H1 (cell line): ENCODE data around the gene ATP11A. TPM values are rescaled to one million over a fixed set of nuclear protein-coding genes. Genes with fewer than 3 reads are reported as not detected.

Experiments
- CTCF ChIA-PET: fragments of 300-600 bp; sonication (Branson Sonifier 250); formaldehyde crosslinking; loops from one replicate; lab custom pipeline; 2021; ENCODE audit not compliant: partially characterized antibody; lab: Charles Lee
- POLR2A ChIA-PET: fragments of 300-600 bp; sonication (Branson Sonifier 250); formaldehyde crosslinking; loops from one replicate; lab custom pipeline; 2021; ENCODE audit warnings: inconsistent platforms; ENCODE audit not compliant: partially characterized antibody; lab: Charles Lee
- DNase-seq, 2 experiments: peaks; one replicate each; pipeline versions ENCODE4 v3.0.0 to v3.0.0-alpha.2; 2010 to 2022; ENCODE audit warnings: low spot score in 2 of 2, low read depth in 1 of 2, mixed read lengths in 1 of 2
- FAIRE-seq: peaks from 2 replicates; lab custom pipeline; 2011; peaks lifted over from hg19 to GRCh38; lab: Jason Lieb, UNC
- H2AFZ ChIP-seq: 2 replicates; pipeline ENCODE4 v1.8.1; 2012; ENCODE audit warnings: low read length, inconsistent platforms
- H2AK5ac ChIP-seq: 2 replicates; pipeline ENCODE4 v1.6.1; 2013; ENCODE audit warnings: low read depth, low read length
- H2BK120ac ChIP-seq: replicated peaks from 2 replicates; pipeline ENCODE3; 2013; ENCODE audit warnings: low read depth, low read length, inconsistent platforms
- H2BK12ac ChIP-seq: 2 replicates; pipeline ENCODE4 v1.6.1; 2013; ENCODE audit warnings: low read depth, low read length
- H2BK15ac ChIP-seq: 2 replicates; pipeline ENCODE4 v1.6.1; 2013; ENCODE audit warnings: low read length
- H2BK20ac ChIP-seq: 2 replicates; pipeline ENCODE4 v1.6.1; 2013; ENCODE audit warnings: low read length
- H2BK5ac ChIP-seq: 2 replicates; pipeline ENCODE4 v1.6.1; 2013; ENCODE audit warnings: low read depth, low read length
- H3K14ac ChIP-seq: 2 replicates; pipeline ENCODE4 v1.6.1; 2013; ENCODE audit warnings: inconsistent platforms; ENCODE audit not compliant: insufficient read length
- H3K18ac ChIP-seq: 2 replicates; pipeline ENCODE4 v1.6.1; 2013; ENCODE audit warnings: low read length; ENCODE audit errors: extremely low read depth
- H3K23ac ChIP-seq: 2 replicates; pipeline ENCODE4 v1.6.1; 2013; ENCODE audit warnings: inconsistent platforms; ENCODE audit not compliant: insufficient read length
- H3K23me2 ChIP-seq: 2 replicates; pipeline ENCODE4 v1.6.1; 2013; ENCODE audit warnings: low read depth, low read length
- H3K27ac ChIP-seq: 2 replicates; pipeline ENCODE4 v1.6.1; 2011; ENCODE audit warnings: low read depth, low read length, inconsistent platforms
- H3K27me3 ChIP-seq, 4 experiments: replicated peaks in 1 of 4; 1 replicate in 1 of 4; 2 replicates in 3 of 4; pipeline versions ENCODE4 v1.6.1 to v1.8.1; 2011 to 2013; ENCODE audit warnings: low read length in 3 of 4, mild to moderate bottlenecking in 3 of 4, inconsistent platforms in 2 of 4, mixed read lengths in 2 of 4, moderate library complexity in 1 of 4; ENCODE audit not compliant: control insufficient read depth in 3 of 4, insufficient read depth in 3 of 4; ENCODE audit errors: extremely low read depth in 1 of 4
- H3K36me3 ChIP-seq, 4 experiments: 2 replicates each; pipeline versions ENCODE4 v1.6.1 to v1.8.1; 2011 to 2013; ENCODE audit warnings: mild to moderate bottlenecking in 4 of 4, low read length in 3 of 4, moderate library complexity in 2 of 4, control low read depth in 1 of 4, inconsistent platforms in 1 of 4; ENCODE audit not compliant: insufficient read depth in 4 of 4, control insufficient read depth in 2 of 4
- H3K4ac ChIP-seq: replicated peaks from 2 replicates; pipeline ENCODE3; 2013; ENCODE audit warnings: low read length, low read depth, mixed read lengths, inconsistent platforms; ENCODE audit not compliant: insufficient read length
- H3K4me1 ChIP-seq, 4 experiments: replicated peaks in 1 of 4; 1 replicate in 1 of 4; 2 replicates in 3 of 4; pipeline versions ENCODE4 v1.6.1 to v1.8.1; 2011 to 2013; ENCODE audit warnings: low read length in 3 of 4, inconsistent platforms in 2 of 4, mixed read lengths in 1 of 4; ENCODE audit not compliant: insufficient read depth in 4 of 4, control insufficient read depth in 3 of 4
- H3K4me2 ChIP-seq, 2 experiments: 2 replicates each; pipeline versions ENCODE4 v1.6.1 to v1.8.1; 2011 to 2013; ENCODE audit warnings: low read depth in 2 of 2, low read length in 2 of 2, control low read depth in 1 of 2, inconsistent platforms in 1 of 2, mild to moderate bottlenecking in 1 of 2; ENCODE audit not compliant: insufficient read depth in 1 of 2
- H3K4me3 ChIP-seq, 4 experiments: fragments of 200-600, 300-600 bp in 1 of 4; sonication (generic), shearing (Covaris generic), sonication (Bioruptor Twin) in 1 of 4; 2 replicates each; pipeline versions ENCODE4 v1.5.1 to v1.8.1; 2011 to 2016; ENCODE audit warnings: low read length in 4 of 4, low read depth in 3 of 4, control low read depth in 2 of 4, inconsistent platforms in 2 of 4, mild to moderate bottlenecking in 2 of 4, mixed read lengths in 1 of 4, moderate library complexity in 1 of 4; ENCODE audit not compliant: insufficient read depth in 2 of 4; ENCODE audit errors: extremely low read depth in 1 of 4
- H3K56ac ChIP-seq: replicated peaks from 2 replicates; pipeline ENCODE3; 2013; ENCODE audit warnings: low read depth, mild to moderate bottlenecking, mixed read lengths, low read length, inconsistent platforms; ENCODE audit not compliant: insufficient read length
- H3K79me1 ChIP-seq: 2 replicates; pipeline ENCODE4 v1.6.1; 2013; ENCODE audit warnings: low read depth, low read length, control low read depth
- H3K79me2 ChIP-seq, 2 experiments: 2 replicates each; pipeline versions ENCODE4 v1.6.1 to v1.8.1; 2012 to 2013; ENCODE audit warnings: low read length in 2 of 2, mild to moderate bottlenecking in 2 of 2, inconsistent platforms in 1 of 2; ENCODE audit not compliant: insufficient read depth in 2 of 2, control insufficient read depth in 1 of 2
- H3K9ac ChIP-seq, 4 experiments: replicated peaks in 1 of 4; 1 replicate in 1 of 4; 2 replicates in 3 of 4; pipeline versions ENCODE4 v1.6.1 to v1.8.1; 2011 to 2013; ENCODE audit warnings: low read depth in 3 of 4, low read length in 3 of 4, control low read depth in 2 of 4, mild to moderate bottlenecking in 2 of 4, moderate library complexity in 2 of 4, inconsistent platforms in 1 of 4; ENCODE audit errors: extremely low read depth in 1 of 4
- H3K9me3 ChIP-seq, 2 experiments: 2 replicates each; pipeline versions ENCODE4 v1.6.1 to v1.8.1; 2012 to 2013; ENCODE audit warnings: mild to moderate bottlenecking in 2 of 2, moderate library complexity in 2 of 2, control low read depth in 1 of 2, inconsistent platforms in 1 of 2, low read depth in 1 of 2, low read length in 1 of 2, mixed read lengths in 1 of 2; ENCODE audit not compliant: insufficient read depth in 2 of 2
- H4K20me1 ChIP-seq, 2 experiments: replicated peaks in 1 of 2; 2 replicates each; pipeline versions ENCODE3 to v1.8.1; 2011 to 2013; ENCODE audit warnings: inconsistent platforms in 2 of 2, low read length in 2 of 2, mild to moderate bottlenecking in 1 of 2; ENCODE audit not compliant: insufficient read depth in 2 of 2, control insufficient read depth in 1 of 2
- H4K5ac ChIP-seq: 2 replicates; pipeline ENCODE4 v1.6.1; 2013; ENCODE audit warnings: low read length, low read depth, mixed read lengths, inconsistent platforms; ENCODE audit not compliant: insufficient read length
- H4K8ac ChIP-seq: 2 replicates; pipeline ENCODE4 v1.8.0; 2013; ENCODE audit warnings: mild to moderate bottlenecking, moderate library complexity, low read length, inconsistent platforms; ENCODE audit not compliant: insufficient read depth; ENCODE audit errors: extremely low read depth
- H4K91ac ChIP-seq: replicated peaks from 2 replicates; pipeline ENCODE3; 2013; ENCODE audit warnings: low read length, mixed read lengths, inconsistent platforms; ENCODE audit not compliant: insufficient read length
- WGBS, 2 experiments: shearing (Covaris generic) in 1 of 2; methylation state at CpG; one replicate each; pipeline versions ENCODE4 v1.1.6 to v1.1.7; 2013 to 2015; ENCODE audit warnings: low lambda C conversion rate in 2 of 2, mixed read lengths in 2 of 2, inconsistent platforms in 1 of 2, low coverage in 1 of 2, missing lambda C conversion rate in 1 of 2; ENCODE audit not compliant: insufficient replicate concordance in 2 of 2, insufficient coverage in 1 of 2, insufficient read length in 1 of 2; ENCODE audit errors: extremely low coverage in 1 of 2, missing lambda C conversion rate in 1 of 2; 5-methylcytosine and 5-hydroxymethylcytosine counted together
- polyA plus RNA-seq, 7 experiments: library from polyadenylated mRNA; depleted of rRNA in 3 of 7; stranded (reverse) in 5 of 7; unstranded in 2 of 7; fragments of >200 nt in 5 of 7; fragments of 200-250 nt in 2 of 7; gene quantifications; 1 replicate in 5 of 7; 2 replicates in 1 of 7; 4 replicates in 1 of 7; pipeline versions ENCODE4 v1.2.1 to v1.2.3, GENCODE V29; 2011 to 2013; ENCODE audit warnings: missing spikeins in 2 of 7, mixed read lengths in 2 of 7
- total RNA-seq: library from RNA; stranded (reverse); fragmentation: NEBNext Ultra II Directional; extraction: Animal tissue kit (Norgen Biotek cat#: 25700); gene quantifications from 2 replicates; pipeline ENCODE4 v1.2.1, GENCODE V29; 2021

Gene ATP11A
- total and polyA plus RNA-seq, 2 of the 8 experiments (the other 6 are each of a cell fraction or from before 2014, with no cell fraction given): 28.8 to 72.9 TPM

- H3K14ac ChIP-seq: no peak overlapping the region
- peaks cover 0 to 80% of the 10 kb centered on the region in 2 experiments; a peak in 2 of 4 replicates for H3K79me2 ChIP-seq
Measured at GRCh38 chr13:112724788-112725345, 35.0 kb downstream of the ATP11A start.

More at GRCh38 chr13:112724788-112725345, 35.0 kb downstream of the ATP11A start:
- Histone ChIP-seq H3K23me2 (no peaks in the 10 kb centered on the region; the same call in 1 of the 2 replicates), H3K36me3 (no peaks in the 10 kb centered on the region), H4K20me1 (peaks cover 0 to 2% of the 10 kb centered on the region in 2 experiments), H4K5ac (peak overlapping the region; percentile 34), H4K91ac (peak overlapping the region; percentile 70), H3K56ac (no peak overlapping the region), H3K23ac (no peak overlapping the region), H3K4me3 (no peak overlapping the region), H2BK15ac (0 out of 2 replicates have a peak overlapping the region, but pooled peaks have one; percentile 25), H3K79me1 (peaks cover 19% of the 10 kb centered on the region), H2BK5ac (peak overlapping the region; percentile 88), H3K9me3 (peaks cover 0 to 2% of the 10 kb centered on the region in 2 experiments; a peak in 1 of 4 replicates), H3K27me3 (no peaks in the 10 kb centered on the region), H3K4me2 (no peak overlapping the region), H3K27ac (no peak overlapping the region), H2AFZ (no peak overlapping the region), H3K4me1 (peaks cover 3 to 35% (median 21%) of the 10 kb centered on the region in 4 experiments), H3K4ac (no peak overlapping the region), H2BK12ac (peak overlapping the region; percentile 97; the same call in 1 of the 2 replicates), H3K18ac (peak overlapping the region; percentile 87), H2BK20ac (no peak overlapping the region), H2BK120ac (no peak overlapping the region), H2AK5ac (peak overlapping the region; percentile 97; the same call in 1 of the 2 replicates), H3K9ac (no peak overlapping the region), H4K8ac (0 out of 2 replicates have a peak overlapping the region, but pooled peaks have one; percentile 6)
- WGBS, 2 experiments: 90% methylated on average over 12 of the region's 12 CpGs; no CpG with 5 or more reads in 1 of the 2 experiments
- DNase-seq (no peak), FAIRE-seq (no peak)
- ChIA-PET CTCF (interaction anchor here (0.6 to 2.1 kb wide), 4 partner anchors 11 to 52 kb away, joined by 3 to 13 read pairs (median 4); no protein-coding TSS in a partner anchor), POLR2A (interaction anchor here (0.9 to 3.9 kb wide), 3 partner anchors 10 to 22 kb away, joined by 5 to 19 read pairs (median 7); no protein-coding TSS in a partner anchor)
